Stimulated activated CD4-positive, alpha-beta T cell treated with anti-CD3 and anti-CD28 coated beads, Interleukin-2, amount 100 ng/mL, for 48 hours (primary cell): Measurements from ENCODE around the gene PLA2G3.
"Not testable (repeated sequence)": the region's sequence is repeated elsewhere in the genome, so short reads cannot be mapped to it uniquely, and the experiment has no call there.

Experiments used
- DNase-seq, 2 donors: peaks; one replicate each; pipeline ENCODE4 v3.0.0-alpha.2; 2020

The PLA2G3 gene, protein sequence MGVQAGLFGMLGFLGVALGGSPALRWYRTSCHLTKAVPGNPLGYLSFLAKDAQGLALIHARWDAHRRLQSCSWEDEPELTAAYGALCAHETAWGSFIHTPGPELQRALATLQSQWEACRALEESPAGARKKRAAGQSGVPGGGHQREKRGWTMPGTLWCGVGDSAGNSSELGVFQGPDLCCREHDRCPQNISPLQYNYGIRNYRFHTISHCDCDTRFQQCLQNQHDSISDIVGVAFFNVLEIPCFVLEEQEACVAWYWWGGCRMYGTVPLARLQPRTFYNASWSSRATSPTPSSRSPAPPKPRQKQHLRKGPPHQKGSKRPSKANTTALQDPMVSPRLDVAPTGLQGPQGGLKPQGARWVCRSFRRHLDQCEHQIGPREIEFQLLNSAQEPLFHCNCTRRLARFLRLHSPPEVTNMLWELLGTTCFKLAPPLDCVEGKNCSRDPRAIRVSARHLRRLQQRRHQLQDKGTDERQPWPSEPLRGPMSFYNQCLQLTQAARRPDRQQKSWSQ

DNA sequence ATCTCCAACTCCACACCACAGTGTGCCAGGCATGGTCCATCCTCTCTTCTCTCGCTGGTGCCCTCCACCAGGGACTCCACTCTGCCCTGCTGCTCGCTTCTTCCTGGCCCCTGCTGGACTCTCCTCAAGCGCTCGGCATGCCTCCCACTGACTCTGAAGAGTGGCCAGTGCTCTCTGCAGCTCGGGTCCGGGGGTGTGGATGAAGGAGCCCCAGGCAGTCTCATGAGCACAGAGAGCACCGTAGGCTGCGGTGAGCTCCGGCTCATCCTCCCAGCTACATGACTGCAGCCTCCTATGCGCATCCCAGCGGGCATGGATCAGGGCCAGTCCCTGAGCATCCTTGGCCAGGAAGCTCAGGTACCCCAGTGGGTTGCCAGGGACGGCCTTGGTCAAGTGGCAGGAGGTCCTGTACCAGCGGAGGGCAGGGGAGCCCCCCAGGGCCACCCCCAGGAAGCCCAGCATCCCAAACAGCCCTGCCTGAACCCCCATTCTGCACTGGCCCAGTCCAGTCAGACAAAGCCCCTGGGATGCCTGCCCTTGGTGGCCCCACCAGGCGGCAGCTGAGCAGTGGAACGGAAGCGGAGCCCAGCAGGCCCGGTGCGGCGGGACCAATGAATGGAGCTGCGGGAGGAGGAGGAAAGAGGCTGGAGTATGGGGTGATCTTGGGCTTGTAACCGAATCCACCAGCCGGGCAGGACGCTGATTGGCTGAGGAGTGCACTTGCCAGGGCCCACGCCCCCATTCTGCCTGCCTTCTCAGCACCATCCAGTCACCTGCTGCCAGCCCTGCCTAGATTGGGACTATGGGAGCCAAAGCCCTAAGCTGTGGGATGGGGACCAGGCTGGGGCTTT is at the start of gene PLA2G3:
Gene PLA2G3 (minus strand): TSS at position 643 of the 851 bp plus-strand sequence. CDS start 154 bp downstream, at position 489.
- DNase-seq: no peak

DNA sequence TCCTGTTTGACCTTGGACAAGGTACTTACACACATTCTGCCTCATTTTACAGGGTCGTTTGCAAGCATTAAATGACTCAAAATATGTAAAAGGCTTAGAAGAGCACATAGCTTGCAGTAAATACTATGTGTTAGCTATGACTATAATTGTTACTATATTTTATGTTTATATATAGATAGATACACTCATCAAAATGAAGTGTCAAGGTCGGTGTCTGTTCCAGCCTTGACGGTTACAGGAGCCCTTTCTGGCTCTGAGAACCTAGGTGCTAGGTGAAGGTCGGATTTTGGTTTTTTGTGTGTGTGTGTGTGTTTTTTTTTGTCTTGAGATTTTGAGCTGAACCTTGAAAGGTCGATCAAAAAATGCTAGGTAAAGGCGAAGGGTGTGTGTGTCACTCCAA is 47.3 kb upstream of the PLA2G3 start:
- no peak for DNase-seq

DNA sequence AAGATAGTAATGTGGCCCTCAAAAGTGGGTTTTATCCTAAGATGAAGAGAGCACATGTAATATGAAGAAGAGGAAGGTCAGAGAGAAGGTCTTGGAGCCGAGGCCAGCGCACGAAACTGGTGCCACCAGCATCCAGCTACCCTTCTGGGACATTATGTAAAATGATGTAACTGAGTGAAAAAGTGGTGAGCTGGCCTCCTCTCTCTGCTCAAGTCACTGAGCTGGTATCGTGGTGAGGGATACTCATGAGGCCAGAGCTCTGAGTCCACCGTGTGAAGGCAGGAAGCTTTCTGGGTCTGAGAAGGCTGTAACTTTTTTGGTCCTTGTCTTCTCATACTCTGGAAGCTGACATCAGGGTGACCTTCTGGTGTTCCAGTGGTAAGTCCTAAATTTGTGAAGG is 44.7 kb upstream of the PLA2G3 start:
- DNase-seq: no peak

DNA sequence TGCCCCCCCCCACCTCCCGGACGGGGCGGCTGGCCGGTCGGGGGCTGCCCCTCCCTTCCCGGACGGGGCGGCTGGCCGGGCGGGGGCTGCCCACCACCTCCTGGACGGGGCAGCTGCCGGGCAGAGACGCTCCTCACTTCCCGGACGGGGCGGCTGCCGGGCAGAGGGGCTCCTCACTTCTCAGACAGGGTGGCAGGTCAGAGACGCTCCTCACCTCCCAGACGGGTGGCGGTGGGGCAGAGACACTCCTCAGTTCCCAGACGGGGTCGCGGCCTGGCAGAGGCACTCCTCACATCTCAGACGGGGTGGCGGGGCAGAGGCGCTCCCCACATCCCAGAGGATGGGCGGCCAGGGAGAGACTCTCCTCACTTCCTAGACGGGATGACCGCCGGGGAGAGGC is 43.7 kb upstream of the PLA2G3 start:
- no peak for DNase-seq

DNA sequence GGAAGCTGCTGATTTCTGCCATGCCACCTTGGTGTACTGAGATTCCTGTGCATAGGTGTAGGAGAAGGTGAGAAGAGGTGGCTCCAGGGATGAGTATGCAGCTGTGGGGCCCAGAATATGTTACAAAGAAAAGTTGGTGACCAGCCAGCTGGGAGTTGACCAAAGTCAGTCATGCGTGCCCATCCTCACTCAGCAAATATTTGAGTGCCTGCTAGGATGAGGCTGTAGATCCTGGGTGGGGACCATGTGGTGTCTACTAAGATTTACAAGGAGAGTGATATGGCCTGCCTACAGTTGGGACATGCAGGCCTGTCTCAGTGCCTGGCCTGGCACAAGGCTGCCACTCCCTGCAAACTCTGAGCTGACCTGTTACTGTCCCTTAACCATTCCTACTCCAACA is 39.0 kb upstream of the PLA2G3 start:
- DNase-seq: no peak

DNA sequence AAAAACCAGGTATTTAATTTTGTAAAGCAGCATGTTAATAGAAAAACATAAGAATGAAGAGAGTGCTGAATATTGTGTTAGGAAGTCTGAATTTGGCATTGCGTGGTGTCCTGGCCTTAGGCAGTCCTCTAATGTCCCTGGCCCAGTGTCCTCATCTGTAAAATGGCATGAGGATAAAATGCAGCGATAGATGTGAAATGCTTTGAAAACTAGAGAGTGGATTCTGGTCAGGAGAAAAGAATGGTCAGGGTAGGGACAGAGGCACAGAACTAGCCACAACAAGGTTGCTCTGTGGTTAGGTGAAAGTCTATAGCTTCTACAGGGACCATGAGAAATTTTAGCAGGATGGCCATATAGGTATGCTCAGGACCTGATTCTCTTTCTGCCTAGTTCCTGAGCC is 38.6 kb upstream of the PLA2G3 start:
- no peak for DNase-seq

DNA sequence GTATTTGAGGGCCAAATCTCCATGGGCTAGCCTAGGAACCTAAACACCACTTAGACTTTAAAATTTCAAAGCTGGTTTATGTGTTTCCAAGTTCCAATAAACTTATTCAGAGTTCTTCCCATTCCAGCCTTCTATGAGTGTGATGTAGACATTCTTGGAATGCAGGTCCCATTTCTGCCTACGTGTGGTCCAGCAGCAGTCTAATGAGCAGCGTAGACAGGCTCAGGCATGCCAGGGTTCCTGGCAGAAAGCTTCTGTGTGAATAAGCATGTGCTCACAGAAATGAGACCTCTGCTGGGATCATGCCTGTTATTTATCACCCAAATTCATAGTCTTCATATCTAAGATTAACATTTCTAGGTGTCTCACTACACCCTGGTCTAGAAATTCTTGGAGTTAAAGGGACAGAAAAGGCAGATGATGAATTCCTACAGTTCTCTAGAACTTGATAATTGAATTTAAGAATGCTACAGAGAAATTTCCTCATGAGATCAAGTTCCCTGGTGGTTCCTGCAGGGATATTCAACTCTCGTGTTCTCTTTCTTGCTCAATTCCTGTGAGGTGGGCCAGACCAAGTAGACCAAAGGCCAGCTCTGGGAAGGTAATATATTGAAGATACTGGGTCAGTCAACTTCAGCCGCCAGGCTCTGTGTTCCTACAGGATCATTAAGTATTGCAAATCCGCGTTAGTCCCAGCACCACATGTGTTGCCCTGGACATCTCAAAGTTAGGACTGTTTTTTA is 37.3 kb upstream of the PLA2G3 start:
- no peak for DNase-seq

DNA sequence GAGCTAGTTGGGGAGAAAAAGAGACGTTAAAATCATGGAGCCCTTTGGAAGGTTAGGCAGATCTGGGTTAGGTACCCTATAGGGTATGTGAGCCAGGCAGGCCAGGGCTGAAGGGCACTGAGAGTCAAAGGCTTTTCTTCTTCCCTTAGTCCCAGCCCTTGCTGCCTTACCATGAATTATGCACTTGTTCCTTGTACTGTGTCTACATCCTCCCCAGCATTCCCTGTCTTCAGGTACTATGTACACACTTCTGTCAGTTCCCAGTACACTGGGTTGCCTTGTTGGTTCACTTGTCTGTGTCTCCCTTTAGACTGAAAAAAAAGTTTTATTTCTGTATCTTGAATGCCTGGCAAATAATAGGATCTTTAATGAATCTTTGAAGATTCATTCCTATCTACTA is 36.6 kb upstream of the PLA2G3 start:
- no peak for DNase-seq

DNA sequence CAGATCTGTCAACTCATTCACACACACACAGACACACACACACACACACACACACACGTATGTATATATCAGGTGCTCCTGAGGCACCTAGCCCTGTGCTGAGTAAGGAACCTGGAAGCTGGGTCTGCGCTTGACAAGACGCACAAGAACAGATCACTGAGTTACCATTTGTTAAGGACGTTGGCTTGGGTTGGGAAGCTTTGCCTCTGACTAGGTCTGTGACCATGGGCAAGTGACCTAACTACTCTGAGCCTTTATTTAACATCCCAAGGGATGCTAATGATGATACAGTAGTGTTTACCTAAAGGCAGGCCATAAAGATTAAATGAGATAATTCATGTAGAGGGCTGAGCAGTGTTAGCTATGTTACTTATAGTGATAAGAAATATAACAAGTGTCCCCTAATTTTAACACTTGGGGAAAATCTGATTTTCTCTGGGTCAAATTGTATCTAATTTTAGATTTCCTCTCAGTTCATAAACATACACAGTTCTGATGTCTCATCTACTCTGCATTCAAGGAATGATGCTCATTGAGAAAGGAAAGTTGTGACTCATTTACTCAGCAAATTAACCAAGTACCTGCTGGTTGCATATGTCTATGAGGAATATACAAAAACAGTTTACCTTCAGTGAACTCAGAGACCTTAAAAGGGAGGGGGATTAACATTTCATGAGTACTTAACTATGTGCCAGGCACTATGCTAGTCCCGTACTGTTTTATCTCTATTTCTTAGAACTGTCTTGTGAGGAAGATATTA is 33.3 kb upstream of the PLA2G3 start:
- DNase-seq: no peak

DNA sequence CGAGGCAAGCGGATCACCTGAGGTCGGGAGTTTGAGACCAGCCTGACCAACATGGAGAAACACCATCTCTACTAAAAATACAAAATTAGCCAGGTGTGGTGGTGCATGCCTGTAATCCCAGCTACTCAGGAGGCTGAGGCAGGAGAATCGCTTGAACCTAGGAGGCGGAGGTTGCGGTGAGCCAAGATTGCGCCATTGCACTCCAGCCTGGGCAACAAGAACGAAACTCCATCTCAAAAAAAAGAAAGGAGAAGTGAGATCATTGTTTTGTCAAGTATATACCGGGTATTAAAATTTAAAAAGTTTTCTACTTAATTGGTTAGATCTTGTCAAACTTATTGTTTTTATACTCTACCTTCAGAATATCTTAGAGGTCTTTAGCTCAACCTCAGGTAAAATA is 31.4 kb upstream of the PLA2G3 start:
- DNase-seq: not testable (repeated sequence)

DNA sequence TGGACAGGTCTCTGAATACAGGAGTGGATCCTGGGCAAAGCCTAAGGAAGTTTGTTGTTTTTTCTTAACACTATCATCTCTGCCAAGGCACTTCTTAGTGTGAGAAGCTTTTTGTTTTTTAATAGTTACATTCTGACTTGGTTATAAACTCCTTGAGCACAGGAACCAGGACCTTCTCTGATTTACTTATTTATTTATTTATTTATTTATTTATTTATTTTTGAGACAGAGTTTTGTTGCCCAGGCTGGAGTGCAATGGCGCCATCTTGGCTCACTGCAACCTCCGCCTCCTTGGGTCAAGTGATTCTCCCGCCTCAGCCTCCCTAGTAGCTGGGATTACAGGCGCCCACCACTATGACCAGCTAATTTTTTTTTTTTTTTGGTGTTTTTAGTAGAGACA is 30.7 kb upstream of the PLA2G3 start:
- no peak for DNase-seq

DNA sequence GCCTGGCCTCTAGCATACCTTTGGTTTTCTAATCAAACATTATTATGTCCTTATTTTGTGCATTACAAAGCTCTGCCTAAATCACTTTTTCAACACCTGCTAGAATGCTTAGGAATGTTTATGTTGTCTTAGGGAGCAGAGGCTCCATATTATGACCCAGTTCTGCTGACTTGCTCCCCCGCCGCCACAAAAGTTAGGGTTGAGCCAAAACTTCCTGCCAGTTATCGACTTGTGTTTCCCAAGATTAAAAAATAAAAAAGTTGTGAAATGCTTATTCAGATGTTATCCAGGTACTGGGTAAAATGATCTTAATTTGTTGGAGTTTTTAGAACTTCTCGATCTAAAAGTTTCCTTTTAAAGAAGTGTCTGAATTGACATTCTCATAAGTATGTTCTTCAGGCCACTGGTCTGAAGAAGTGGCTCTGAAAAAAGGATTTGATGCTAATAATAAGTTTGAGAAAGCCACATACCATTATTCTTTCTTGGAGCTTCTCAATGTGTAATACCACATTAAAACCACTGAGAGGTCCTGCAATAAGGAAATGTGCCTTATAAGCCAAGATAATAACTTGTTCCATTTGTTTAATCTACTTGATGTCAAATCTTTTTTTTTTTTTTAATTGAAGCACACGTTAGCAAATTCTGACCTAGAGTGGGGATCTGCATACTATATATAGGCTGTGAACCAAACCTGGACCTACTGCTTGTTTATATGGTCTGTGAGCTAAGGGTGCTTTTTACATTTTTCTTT is 21.9 kb upstream of the PLA2G3 start:
- no peak for DNase-seq

DNA sequence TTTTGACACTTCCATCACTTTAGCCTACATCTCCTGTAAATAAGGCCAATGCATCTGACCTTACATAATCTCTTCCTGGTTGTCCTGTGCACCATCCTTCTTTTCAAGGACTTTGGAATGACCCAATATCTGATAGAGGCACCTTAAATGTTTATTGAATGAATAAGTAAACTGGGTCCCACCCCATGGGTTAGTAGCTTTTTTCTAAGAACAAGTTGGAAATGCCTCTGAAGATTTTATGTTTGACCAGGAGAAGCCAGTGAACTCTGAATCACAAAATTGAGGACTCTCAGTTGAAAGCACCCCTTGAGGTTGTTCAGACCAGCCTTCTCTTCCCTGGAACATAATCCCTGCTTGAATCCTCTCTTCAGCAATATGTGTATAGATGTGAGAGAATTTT is 21.1 kb upstream of the PLA2G3 start:
- no peak for DNase-seq

DNA sequence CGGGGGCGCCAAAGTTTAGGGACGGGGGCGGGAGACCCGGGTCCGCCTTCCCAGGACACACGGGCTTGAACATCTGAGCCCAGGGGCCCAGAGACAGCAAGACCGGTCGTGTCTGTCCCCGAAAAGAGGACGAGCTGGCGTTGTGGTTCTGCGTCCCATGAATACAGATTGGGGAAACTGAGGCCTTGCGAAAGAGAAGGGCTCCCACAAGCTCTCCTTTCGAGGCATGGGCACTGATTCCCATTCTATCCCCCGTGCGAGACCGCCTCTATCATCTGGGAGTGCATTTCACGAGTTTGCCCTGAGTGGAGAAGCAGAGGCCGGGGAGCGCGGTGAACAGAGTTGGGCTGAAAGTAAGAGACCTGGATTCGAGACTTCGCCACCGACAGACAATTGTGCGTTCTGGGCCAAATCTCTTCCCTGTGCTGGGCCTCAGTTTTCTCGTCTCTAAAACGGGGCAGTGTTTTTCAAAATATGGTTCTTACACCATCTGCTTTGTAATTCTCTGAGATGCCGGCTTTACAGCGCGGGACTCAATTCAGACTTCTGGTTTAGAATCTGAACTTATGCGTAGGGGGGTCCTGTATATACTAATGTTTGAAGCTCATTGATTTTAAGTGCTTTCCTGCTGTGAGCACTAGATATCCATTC is 20.1 kb upstream of the PLA2G3 start:
- peak; percentile 3 to 4 for DNase-seq

DNA sequence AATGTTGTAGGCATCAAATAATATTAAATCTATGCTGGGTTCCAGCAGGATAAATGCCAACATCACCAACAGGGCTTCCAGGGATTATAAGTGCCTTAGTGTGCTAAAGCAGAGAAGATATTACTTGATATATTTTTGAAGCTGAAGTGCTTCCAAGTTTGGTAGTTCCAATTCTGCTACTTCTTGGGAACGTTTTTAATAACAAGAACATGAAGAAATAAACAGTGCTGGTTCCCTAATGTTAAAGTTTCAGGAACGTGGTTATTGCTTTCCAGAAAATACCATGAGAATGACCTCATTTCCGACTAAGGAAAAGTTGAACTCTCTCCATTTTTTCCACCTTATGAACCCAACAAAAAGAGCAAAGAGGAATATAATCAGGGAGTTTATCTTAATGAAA is 15.1 kb upstream of the PLA2G3 start:
- no peak for DNase-seq

DNA sequence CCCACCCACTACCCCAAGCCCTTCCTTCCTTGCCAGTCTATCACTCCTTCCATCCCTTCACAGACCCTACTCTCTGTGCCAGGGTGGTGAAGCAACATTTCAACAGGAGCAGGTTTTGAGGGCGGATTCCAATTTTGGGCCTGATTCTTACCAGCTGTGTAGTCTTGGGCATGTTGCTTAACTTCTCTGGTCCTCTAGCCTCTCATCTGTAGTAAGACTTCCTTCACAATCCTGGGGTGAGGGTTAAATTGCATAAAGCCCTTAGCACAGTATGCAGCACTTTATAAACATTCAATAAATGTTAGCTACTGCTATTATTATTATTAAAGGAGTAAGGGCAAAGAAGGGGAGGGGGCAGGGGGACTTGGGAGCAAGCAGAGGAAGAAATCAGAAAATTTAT is 14.7 kb upstream of the PLA2G3 start:
- DNase-seq: no peak

DNA sequence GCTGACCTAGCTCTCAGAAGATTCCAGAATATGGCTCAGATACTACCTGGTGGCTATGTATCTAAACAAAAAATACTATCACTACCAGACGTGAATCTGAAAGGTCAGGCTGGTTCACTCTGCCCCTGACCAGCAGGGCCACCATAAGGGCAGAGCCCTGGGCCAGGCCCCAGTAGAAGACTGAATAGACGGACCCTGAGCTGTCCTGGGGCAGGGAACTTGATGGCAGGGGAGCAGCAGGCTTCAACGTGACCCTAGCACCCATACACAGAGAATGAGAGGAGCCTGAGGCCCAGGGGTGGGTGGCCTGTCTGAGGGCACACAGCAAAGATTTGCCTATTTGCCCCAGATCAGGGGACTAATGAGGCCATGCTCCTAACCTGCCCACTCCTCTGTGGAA is 13.0 kb upstream of the PLA2G3 start:
- no peak for DNase-seq

DNA sequence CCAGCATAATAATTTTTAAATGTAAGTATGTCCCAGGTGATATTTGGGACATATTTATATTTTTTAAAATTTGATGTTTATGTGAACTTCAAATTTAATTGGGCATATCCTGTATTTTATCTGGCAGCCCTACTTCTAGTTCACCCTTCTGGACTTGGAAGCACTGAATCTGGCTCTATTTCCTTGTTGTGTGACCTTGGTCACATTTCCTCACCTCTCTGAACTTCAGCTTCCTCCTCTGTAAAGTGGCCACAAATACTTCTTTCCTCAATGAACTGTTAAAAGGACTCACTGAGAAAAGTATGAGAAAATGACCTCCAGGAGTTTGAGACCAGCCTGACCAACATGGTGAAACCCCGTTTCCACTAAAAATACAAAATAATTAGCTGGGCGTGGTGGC is 11.6 kb upstream of the PLA2G3 start:
- DNase-seq: no peak

DNA sequence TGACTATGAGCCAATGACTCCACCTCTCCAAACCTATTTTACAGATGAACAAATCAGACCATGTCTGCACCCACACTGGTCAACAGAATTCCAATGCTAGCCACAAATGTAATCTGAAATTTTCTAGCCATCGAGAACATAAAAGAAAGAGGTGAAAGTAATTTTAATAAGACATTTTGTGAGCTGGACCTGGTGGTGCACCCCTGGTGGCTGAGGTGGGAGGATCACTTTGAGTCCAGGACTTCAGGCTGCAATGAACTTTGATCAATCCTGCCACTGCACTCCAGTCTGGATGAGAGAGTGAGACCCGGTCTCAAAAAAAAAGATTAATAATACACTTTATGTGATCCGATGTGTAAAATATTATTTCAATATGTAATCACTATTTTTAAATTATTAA is 10.3 kb upstream of the PLA2G3 start:
- no peak for DNase-seq

DNA sequence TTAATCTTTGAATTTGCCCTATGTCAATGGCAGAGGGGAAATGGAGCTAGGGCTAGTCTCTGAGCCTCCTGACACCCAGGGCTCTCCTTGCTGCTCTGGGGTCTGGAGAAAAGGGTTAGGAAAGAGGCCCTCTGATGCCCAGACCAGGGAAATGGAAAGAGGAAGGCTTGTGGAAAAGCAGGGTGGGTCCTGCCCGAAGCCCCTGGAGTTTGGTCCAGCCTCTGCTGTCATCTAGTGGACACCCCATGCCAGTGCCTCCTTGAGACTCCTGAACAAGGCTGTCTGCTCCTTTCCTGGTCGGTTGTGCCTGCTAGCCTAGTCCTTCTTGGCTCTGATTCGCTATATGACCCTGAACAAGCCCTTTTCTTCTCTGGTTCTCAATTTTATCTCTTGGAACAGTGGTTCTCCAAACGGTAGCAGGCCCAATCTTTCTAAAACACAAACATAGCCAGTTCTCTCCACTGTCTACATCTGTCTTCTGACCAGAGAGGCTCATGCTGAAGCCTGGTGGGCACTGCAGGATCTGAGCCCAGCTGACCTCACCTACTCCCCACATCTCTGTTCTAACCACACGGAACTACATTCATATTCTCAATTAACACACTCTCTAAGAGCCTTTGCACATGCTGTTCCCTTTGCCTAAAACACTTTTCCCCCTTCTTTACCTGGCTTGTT is 8.8 kb upstream of the PLA2G3 start:
- DNase-seq: peak; percentile 19 to 23

DNA sequence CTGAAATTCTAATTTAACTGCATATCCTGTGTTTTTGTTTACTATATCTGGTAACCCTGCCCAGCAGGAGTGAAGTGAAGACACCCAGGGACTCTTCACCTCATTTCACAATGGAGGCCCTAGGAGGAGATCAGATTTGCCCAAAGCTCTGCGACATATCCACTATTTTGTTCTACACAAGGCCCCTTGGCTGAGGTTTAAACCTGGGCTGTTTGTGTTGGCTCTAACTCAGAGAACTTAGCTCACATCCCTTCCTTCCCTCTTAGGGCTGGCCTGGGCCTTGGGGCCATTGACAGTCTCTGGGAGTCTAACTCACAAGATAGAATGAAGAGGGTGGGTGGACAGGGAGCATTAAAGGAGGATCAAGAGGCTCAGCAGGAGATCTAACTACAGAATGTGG is 8.2 kb upstream of the PLA2G3 start:
- no peak for DNase-seq
